HEK293T (cell line): Measurements from ENCODE around the gene CCDC88A.

Experiments
- CTCF ChIA-PET: fragments of 350-600 bp; formaldehyde crosslinking; extraction: SDS; loops from one replicate; lab custom pipeline; 2021; ENCODE audit warnings: antibody characterized with exemption, inconsistent platforms; lab: Yijun Ruan, JAX
- POLR2A ChIA-PET: fragments of 350-600 bp; formaldehyde crosslinking; extraction: SDS; loops from one replicate; lab custom pipeline; 2020; ENCODE audit warnings: antibody characterized with exemption, inconsistent platforms; lab: Yijun Ruan, JAX
- DNase-seq: peaks from one replicate; pipeline ENCODE4 v3.0.0; 2012; ENCODE audit warnings: mixed read lengths; ENCODE audit errors: extremely low spot score
- ARNT ChIP-seq: fragments of 450-650 bp; IDR thresholded peaks from 2 replicates; pipeline ENCODE4 v1.6.1; 2017; ENCODE audit warnings: mild to moderate bottlenecking
- BHLHE40 ChIP-seq: fragments of 450-650 bp; IDR thresholded peaks from 2 replicates; pipeline ENCODE4 v1.6.1; 2016; ENCODE audit warnings: mild to moderate bottlenecking, moderate library complexity, borderline replicate concordance
- CTBP1 ChIP-seq: fragments of 450-650 bp; IDR thresholded peaks from 2 replicates; pipeline ENCODE4 v1.6.1; 2016; ENCODE audit warnings: borderline replicate concordance
- ELF4 ChIP-seq: fragments of 450-650 bp; IDR thresholded peaks from 2 replicates; pipeline ENCODE4 v1.6.1; 2017; ENCODE audit warnings: antibody characterized with exemption
- FOXA1 ChIP-seq: fragments of 450-650 bp; IDR thresholded peaks from 2 replicates; pipeline ENCODE4 v1.6.1; 2016; ENCODE audit warnings: mild to moderate bottlenecking
- FOXK2 ChIP-seq: fragments of 450-650 bp; IDR thresholded peaks from 2 replicates; pipeline ENCODE4 v1.6.1; 2016; ENCODE audit warnings: mild to moderate bottlenecking
- FOXM1 ChIP-seq: fragments of 450-650 bp; IDR thresholded peaks from 2 replicates; pipeline ENCODE4 v1.6.1; 2017; ENCODE audit warnings: mild to moderate bottlenecking, borderline replicate concordance
- HDGF ChIP-seq: fragments of 450-650 bp; IDR thresholded peaks from 2 replicates; pipeline ENCODE4 v1.6.1; 2017; ENCODE audit warnings: antibody characterized with exemption, borderline replicate concordance
- L3MBTL2 ChIP-seq: fragments of 450-650 bp; conservative IDR thresholded peaks from 2 replicates; pipeline ENCODE4 v1.6.1; 2016; ENCODE audit warnings: mild to moderate bottlenecking
- LEF1 ChIP-seq: fragments of 450-650 bp; IDR thresholded peaks from 2 replicates; pipeline ENCODE4 v1.6.1; 2017; ENCODE audit warnings: mild to moderate bottlenecking, borderline replicate concordance
- NFRKB ChIP-seq: fragments of 450-650 bp; IDR thresholded peaks from 2 replicates; pipeline ENCODE4 v1.6.1; 2016; ENCODE audit warnings: mild to moderate bottlenecking, moderate library complexity
- SP1 ChIP-seq: fragments of 450-650 bp; IDR thresholded peaks from 2 replicates; pipeline ENCODE4 v1.6.1; 2017
- SUZ12 ChIP-seq: fragments of 450-650 bp; IDR thresholded peaks from 2 replicates; pipeline ENCODE4 v1.6.1; 2016; ENCODE audit warnings: mild to moderate bottlenecking
- TARDBP ChIP-seq: fragments of 450-650 bp; IDR thresholded peaks from 2 replicates; pipeline ENCODE4 v1.6.1; 2016
- ZNF384 ChIP-seq: fragments of 450-650 bp; IDR thresholded peaks from 2 replicates; pipeline ENCODE4 v1.6.1; 2016
- TF ChIP-seq, protein P1 (sequence below): fragments of 450-650 bp; IDR thresholded peaks from 2 replicates; pipeline ENCODE4 v1.6.1; 2016

Gene CCDC88A

DNA sequence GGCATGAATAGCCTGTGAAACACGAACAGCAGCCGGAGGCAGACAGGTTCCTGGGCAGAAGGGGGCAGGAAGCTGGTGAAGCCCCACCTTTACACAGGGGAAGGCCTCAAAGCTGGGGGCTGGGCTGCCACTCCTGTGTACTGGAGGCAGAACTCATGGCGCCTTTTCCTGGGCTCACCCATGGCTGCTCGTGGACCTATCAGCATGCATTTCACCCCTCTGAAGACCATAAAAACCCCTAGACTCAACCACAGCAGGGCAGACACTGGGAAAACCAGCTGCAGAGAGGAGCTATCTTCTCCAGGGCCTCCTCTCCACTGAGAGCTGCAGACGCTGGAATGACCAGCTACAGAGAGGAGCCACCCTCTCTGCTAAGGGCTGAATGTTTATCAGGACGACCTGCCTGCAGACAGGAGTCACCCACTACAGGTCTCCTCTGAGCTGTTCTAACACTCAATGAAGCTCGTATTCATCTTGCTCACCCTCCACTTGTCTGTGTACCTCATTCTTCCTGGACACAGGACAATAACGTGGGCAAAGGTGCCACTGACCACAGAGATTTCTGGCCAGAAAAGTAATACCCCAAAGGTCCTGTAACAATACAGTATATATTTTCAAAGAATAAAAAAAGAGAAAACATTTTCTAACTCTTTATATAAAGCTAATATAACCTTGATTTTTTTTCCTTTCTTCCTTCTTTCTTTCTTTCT, 18.9 kb upstream of the CCDC88A start:
- ChIA-PET CTCF (interaction anchor here (1.2 kb wide), 1 partner anchor 14 kb away, joined by 3 read pairs; no protein-coding TSS in a partner anchor), POLR2A (interaction anchor here (0.7 kb wide), 1 partner anchor 81 kb away, joined by 6 read pairs; the partner anchor contains the start of gene CFAP36)
- DNase-seq, result no peak
- TF ChIP-seq FOXM1 (no peak), TARDBP (no peak), LEF1 (no peak), ARNT (no peak)

DNA sequence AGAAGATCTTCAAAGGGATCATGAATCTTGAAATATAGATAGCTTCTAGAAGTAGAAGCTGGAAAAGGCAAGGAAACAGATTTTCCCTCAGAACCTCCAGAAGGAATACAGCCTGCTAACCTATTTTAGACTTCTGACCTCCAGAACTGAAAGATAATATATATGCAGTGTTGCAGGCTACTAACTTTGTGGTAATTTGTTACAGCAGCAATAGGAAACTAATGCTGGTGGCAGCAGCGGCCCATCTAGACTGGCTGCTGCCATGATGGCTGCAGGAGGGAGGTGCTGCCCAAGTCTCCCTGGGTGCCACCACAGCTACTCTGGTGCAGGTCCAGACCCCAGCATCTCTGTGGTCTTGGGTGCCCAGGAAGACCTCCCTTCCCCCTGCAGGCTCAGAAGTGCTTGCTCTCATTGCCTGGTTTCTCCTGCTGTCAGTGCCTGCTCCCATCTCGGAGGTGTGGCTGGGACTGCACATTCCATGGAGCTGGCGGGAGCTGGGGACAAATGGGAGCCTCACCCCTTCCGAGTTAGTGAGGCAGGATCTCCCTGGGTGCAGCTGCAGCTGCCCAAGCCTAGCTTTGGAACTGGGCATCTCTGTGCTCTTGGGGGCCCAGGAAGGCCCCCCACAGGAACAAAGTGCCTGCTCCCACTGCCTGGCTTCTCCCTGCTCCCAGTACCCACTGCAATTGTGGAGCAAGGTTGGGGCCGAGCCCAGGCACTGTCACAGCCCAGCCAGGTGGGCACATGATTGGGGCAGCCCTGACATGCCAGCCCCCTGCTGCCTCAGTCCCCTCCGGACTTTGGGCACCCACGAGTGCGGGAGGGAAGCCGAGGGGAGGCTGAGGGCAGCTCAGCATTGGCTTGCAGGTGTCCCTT, 18.1 kb upstream of the CCDC88A start:
- ChIA-PET POLR2A (no interaction called here), CTCF (no interaction called here)
- DNase-seq, result no peak
- TF ChIP-seq FOXM1 (no peak), FOXK2 (no peak), ELF4 (no peak)

DNA sequence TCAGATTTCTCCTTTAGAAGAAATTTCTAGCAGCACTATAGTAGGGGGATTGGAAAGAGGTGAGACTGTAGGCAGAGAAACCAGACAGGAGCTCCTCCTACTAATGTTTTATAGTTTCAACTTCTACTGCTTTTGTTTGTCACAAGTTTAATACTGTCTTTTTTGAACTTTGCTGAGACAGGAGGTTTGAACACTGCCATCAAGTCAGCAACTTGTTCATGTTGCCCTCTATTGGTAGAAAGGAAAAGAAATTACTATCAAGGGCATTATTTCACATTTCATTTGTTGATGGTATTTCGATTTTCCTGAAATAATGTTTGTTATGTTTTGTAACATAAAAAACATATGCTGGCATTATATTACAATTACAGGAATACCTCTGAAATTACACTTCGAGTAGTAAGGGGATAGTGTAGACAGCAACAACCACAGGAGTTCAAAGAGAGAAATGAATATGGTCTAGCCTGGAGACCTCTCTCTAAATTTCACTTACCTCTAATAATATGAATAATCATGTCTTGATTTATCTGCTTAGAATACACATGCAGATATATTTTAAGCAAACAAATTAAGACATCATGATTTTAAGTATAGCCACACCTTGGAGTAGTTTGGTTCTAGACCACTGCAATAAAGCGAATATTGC, 12.4 kb upstream of the CCDC88A start:
- ChIA-PET CTCF (interaction anchor here (0.6 to 1.1 kb wide), 6 partner anchors 10 to 974 kb away, joined by 3 to 7 read pairs (median 4); no protein-coding TSS in a partner anchor), POLR2A (interaction anchor here (0.6 kb wide), 1 partner anchor 87 kb away, joined by 8 read pairs; the partner anchor contains the start of gene CFAP36)
- DNase-seq, result peak; percentile 25
- no peak for TF ChIP-seq HDGF
- no peak for TF ChIP-seq LEF1
- no peak for TF ChIP-seq FOXA1
- TF ChIP-seq SUZ12, result no peak
- TF ChIP-seq CTBP1, result no peak
- peak; percentile 43; the same call in 1 of the 2 replicates for TF ChIP-seq ZNF384

DNA sequence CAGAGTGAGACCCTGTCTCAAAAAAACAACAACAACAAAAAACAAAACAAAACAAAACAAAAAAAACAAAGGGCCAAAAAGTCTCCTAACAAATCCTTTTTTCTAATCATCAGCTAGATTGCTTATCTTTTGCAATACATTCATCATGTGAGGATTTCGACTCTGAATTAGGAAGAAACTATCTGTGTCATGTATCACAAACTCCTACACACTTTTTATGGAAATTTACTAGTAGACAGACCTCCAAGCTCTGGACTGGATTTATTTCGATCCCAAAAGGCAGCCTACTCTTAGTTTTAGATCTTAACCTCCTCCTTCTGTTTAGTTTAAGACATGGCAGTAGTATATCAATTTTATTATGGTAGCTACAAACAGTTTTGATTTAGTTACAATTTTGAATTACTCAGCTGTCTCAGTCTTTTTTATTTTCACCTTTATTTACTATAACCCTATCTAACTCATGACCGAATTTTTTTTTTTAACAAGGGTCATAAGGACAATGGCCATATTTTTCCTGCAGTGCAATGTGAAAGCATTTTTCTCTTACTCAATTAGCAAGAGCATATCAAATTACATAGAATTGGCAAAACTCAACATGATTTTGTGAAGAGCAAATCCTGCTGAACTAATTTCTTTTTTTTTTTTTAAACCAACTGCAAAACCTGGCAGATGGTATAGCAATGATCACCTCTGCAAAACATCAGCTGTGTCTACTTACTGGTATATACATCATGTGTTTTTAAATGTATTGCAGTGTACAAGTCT, 10.7 kb upstream of the CCDC88A start:
- POLR2A ChIA-PET, result interaction anchor here (0.9 kb wide), 1 partner anchor 89 kb away, joined by 4 read pairs; the partner anchor contains the start of gene CFAP36
- CTCF ChIA-PET, result no interaction called here
- TF ChIP-seq FOXM1, result no peak
- TF ChIP-seq HDGF, result no peak
- no peak for TF ChIP-seq FOXK2
- TF ChIP-seq L3MBTL2, result no peak
- TF ChIP-seq CTBP1, result no peak
- TF ChIP-seq SUZ12, result no peak
- TF ChIP-seq TARDBP, result no peak
- TF ChIP-seq NFRKB, result no peak
- no peak for DNase-seq

DNA sequence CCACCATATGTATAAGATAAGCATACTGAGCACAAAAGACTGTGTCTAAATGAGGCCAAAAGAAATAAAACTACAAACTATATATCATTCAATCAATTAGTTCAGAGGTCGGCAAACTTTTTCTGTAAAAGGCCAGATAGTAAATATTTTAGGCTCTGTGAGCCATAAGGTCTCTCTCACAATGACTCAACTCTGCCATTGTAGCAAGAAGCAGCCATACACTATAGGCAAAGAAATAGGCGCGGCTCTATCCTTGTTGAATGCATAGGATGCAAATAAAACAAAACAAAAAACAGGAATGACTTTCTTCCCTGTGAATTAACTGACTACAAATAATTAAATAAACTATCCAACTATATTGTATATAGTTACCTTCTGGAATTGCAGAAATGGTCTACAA, 8.6 kb upstream of the CCDC88A start:
- POLR2A ChIA-PET, result interaction anchor here (0.7 kb wide), 1 partner anchor 44 kb away, joined by 4 read pairs; no protein-coding TSS in a partner anchor
- no peak for DNase-seq
- TF ChIP-seq SUZ12, result no peak
- TF ChIP-seq ELF4, result no peak
- no peak for TF ChIP-seq FOXK2
- no peak for TF ChIP-seq NFRKB
- no peak for TF ChIP-seq ZNF384
- TF ChIP-seq FOXM1, result no peak
- TF ChIP-seq, protein P1, sequence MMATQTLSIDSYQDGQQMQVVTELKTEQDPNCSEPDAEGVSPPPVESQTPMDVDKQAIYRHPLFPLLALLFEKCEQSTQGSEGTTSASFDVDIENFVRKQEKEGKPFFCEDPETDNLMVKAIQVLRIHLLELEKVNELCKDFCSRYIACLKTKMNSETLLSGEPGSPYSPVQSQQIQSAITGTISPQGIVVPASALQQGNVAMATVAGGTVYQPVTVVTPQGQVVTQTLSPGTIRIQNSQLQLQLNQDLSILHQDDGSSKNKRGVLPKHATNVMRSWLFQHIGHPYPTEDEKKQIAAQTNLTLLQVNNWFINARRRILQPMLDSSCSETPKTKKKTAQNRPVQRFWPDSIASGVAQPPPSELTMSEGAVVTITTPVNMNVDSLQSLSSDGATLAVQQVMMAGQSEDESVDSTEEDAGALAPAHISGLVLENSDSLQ, result no peak
- no peak for TF ChIP-seq FOXA1
- CTCF ChIA-PET, result no interaction called here

DNA sequence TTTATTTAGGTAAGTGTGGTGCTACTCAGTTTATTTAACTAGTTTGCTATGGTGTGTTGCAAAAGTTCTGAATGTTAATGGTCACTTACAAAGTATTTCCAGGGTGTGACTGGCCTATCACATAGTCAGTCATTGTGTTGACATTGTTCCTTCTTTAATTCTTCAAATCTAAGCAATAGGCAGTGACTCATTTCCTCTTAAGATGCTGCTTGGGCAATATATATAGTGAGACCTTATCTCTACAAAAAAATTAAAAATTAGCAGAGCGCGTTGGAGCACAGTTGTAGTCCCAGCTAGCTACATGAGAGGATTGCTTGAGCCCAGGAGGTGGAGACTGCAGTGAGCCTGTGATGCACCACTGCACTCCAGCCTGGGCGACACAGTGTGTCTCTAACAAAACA, 5.8 kb upstream of the CCDC88A start:
- ChIA-PET POLR2A (no interaction called here), CTCF (no interaction called here)
- no peak for DNase-seq
- TF ChIP-seq, protein P1, result no peak
- TF ChIP-seq ARNT (no peak), FOXM1 (no peak), NFRKB (no peak), ELF4 (no peak), CTBP1 (no peak), SP1 (no peak), ZNF384 (no peak), FOXA1 (no peak), FOXK2 (no peak), BHLHE40 (no peak), TARDBP (no peak), SUZ12 (no peak), LEF1 (no peak), L3MBTL2 (no peak), HDGF (no peak)
